NOMO-1 treated with DMSO at 0.1 percent for 48 hours (cell line): ENCODE measurements around the gene LIMS2.

Source experiments
- DNase-seq: peaks from one replicate; lab custom pipeline; 2025; ENCODE audit not compliant: unreplicated experiment; lab: John Stamatoyannopoulos, UW

The LIMS2 gene

DNA sequence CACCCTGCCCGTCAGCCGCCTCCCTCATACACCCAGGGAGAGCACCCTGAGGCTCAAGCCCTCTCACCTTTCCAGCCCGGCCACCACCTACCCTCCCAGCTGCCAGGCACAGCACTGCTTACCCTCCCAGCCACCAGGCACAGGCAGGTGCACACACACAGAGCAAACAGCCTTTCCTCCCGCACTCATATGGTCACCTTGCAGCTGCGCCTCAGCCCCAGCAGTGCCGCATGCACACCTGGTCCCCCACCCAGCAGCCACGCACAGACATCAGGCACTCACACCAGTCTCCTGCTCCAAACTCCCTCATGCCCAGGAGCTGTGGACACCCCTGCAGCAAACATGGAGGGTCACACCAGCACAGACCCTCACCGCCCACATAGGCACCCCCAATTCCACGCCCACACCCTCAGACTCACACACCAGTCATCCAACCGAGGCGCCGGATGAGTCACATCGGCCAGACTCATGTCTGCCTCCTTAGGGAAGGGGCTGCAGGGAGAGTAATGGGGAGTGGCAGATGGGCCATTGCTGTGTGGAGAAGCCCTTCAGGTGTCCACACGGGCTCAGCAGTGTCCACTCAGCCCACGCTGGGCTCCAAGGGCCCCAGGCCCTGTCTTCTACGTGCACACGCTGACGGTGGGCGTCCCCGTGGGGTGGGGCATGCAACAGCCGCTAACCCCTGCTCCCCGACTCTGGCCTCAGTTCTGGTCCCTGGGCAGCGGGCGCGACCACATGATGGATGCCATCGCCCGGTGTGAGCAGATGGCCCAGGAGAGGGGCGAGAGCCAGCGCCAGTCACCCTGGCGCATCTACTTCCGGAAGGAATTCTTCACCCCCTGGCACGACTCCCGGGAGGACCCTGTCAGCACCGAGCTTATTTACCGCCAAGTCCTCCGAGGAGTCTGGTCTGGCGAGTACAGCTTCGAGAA lies 51.7 kb downstream of the LIMS2 start:
- DNase-seq, result no peak

DNA sequence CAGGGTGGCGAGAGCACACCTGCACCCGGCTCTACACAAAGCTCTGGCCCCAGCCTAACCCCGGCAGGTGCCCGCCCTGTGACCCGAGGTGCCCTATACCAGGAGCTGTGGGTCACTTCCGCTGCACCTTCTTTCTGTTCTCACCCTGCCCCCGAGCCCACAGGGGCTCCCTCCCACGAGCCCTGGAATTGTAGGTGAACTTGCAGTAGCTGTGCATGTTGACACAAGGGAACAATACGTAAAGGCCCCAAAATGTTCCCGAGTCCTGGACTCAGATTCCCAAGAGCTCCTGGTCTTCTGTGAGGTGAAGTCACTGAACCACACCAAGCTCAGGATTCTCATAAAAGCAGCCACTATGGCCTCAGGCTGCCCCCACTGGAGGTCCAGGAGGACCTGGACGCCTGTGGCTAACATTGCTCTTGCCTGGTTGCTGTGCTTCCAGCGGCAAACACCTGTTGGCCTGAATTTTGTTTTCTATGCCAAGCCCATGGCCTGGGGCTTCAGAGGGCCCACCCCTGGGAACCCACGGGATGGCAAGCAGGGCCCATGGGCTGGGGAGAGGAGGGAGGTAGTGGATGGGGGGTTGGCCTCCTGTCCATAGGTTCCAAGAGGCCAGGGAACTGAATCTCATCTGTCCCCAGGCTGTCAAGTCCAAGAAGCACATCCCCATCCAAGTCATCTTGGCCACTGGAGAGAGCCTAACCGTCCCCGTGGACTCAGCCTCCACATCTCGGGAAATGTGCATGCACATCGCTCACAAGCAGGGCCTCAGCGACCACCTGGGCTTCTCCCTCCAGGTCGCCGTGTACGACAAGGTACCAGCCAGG lies 52.6 kb downstream of the LIMS2 start:
- no peak for DNase-seq

DNA sequence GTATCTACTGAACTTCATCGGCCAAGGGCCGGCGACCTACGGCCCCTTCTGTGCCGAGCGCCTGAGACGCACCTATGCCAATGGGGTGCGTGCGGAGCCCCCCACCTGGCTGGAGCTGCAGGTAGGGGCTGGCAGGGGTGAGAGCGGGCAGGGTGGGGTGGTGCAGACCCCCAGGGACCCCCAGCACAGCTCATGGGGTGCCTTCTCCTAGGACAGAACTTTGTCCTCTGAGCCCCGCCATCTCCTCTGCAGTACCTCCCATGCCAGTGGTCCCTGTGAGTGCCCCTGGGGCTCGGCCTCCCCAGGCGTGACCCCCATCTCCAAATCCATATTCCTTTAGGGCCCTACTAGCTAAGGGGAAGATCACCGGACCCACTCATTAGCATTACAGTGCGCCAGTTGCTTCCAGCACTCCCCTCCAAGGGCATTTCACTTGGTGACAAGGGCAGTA lies 53.3 kb downstream of the LIMS2 start:
- DNase-seq, result no peak

DNA sequence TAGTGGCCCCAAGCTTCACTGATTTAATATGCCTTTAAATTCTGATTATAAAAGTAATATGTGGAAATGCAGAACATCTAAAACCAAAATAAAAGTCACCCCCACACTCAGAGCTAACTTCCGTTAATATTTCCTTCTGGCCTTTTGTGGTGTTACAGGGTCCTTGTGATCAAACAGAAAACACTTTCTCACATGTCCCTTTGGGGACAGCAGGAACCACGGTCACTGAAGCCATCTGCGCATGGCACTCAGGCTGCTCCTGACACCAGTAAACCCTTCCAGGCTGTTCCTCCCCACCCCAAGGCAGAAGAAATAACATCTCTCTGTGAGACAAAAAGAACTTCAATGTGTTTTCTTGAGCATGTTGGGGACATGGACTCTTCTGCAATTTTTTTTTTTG lies 54.5 kb downstream of the LIMS2 start:
- DNase-seq, result no peak

DNA sequence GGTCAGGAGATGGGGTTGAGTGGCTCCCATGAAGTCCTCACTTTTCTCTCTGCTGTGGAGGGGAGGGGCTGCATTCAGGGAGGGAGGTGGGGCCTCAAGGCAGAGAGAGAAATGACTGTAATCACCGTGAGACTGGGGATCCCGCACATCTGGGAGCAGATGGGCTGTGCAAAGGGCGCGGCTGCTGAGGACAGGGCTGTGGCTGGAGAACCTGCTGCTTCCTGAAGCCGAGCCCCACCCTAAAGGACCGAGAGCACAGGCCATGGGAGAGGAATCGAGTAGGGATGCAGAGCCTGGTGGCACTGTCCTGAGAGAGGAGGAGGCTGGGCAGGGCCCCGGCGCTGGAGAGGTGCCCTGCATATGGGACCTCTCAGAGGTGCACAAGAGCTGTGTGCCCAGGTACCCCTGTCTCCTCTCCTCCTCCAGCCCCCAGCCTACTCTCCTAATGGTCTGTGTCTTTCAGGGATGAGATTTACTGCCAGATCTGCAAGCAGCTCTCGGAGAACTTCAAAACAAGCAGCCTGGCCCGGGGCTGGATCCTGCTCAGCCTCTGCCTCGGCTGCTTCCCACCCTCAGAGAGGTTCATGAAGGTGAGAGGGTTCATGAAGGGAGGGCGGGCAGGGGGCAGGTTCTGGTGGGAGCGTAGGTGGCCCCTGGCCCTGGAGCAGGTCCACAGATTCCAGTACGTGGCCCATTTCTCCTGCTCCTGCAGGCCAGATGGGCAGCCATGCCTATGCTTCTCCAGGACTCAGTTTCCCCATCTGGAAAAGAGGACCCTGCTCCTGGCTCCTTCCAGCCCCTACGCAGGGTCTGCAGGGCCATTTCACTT lies 55.2 kb downstream of the LIMS2 start:
- DNase-seq, result no peak

DNA sequence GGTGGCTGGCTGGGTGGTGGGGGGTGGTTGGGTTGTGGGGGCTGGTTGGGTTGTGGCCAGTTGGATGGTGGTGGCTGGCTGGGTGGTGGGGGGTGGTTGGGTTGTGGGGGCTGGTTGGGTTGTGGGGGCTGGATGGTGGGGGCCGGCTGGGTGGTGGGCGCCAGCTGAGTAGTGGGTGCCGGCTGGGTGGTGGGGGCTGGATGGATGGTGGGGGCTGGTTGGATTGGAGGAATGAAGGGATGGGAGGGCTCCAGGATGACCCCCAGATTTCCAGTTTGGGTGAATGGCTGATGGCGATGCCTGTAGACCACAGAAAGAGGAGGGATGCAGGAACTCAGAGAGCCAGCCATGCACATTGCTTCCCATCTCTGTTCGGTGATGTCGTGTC lies 56.1 kb downstream of the LIMS2 start:
- DNase-seq, result no peak

DNA sequence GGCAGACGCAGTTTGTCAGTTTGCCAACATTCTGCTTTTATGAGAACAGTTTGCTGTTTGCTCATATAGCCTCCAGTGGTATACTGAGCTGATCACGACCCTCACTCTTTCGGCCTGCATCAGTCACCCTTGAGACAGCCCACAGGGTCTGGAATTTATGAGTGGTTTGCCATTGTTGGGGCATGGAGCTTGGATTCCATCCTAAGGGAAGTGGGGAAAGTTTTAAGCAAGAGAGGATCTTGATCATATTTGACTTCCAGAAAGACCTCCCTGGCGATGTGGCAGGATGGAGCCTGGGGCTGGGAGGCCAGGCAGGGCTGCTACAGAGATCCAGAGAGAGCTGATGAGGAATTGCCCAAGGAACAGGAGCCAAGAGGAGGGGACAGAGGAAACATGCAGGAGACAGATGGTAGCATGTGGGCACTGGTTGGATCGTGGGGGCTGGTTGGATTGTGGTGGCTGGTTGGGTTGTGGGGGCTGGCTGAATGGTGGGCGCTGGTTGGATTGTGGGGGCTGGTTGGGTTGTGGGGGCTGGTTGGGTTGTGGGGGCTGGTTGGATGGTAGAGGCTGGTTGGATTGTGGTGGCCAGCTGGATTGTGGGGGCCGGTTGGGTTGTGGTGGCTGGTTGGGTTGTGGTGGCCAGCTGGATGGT lies 56.7 kb downstream of the LIMS2 start:
- DNase-seq, result no peak

DNA sequence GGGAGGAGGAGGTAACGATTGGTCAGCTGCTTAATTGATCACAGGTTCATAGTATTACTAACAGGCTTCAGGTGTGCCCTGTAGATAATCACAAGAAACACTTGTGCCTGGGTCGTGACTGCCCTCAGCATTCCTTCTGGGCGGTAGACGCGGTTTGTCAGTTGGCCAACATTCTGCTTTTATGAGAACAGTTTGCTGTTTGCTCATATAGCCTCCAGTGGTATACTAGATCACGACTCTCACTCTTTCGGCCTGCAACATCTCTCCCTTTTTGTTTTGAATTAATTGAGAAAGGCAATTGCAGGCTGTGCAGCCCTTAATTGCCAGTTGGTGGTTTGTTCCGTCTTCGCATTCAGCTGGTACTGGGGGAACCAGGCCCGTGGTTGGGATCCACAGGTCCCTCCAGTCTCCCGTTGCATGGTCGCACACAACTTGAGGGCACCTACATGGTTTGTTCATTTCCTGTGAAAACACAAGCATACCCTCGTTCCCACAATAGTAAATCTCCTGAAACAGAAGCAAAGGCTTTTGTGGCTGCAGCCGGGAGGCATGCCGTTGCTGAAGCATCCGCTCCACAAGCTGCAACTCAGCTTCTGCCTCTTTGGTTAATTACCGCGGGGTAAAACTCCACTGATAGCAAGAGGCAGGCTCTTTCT lies 59.7 kb downstream of the LIMS2 start:
- no peak for DNase-seq

DNA sequence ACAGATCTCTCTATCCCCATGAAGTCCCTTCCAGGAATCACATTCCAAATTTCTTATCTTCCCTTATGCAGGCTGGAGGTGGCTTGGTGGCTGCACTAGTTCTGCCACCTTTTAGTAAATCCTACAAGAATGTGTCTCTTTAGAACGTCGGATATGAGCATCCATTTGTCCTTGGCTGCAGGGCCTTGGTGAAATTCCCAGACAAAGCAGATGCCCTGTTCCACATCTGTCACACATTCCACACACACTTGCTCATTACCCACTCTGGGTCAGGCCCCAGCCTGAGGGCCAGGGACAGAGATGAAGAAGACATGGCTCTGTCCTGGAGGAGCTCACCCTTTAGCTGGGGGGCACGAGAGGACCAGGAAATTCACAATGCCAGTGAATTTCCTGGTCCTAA lies 60.6 kb downstream of the LIMS2 start:
- no peak for DNase-seq

DNA sequence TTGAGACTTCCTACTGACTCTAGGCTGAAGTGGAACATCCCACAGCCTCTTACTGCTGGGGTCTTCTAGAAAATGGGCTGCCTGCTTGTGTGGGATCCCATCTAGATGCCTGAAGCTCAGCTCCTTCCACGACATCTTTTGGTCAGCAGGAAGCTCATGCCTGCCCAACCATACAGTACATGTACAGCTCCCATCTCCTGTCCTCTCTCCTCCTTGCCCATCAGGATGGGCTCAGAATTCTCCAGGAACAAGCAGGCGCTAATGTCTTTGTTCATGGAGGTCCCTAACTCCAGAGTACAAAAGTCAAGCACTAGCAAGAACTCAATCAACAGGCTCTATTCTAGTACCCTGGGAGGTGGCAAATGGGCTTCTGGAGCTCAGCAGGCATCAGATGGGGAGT lies 61.1 kb downstream of the LIMS2 start:
- DNase-seq, result no peak

DNA sequence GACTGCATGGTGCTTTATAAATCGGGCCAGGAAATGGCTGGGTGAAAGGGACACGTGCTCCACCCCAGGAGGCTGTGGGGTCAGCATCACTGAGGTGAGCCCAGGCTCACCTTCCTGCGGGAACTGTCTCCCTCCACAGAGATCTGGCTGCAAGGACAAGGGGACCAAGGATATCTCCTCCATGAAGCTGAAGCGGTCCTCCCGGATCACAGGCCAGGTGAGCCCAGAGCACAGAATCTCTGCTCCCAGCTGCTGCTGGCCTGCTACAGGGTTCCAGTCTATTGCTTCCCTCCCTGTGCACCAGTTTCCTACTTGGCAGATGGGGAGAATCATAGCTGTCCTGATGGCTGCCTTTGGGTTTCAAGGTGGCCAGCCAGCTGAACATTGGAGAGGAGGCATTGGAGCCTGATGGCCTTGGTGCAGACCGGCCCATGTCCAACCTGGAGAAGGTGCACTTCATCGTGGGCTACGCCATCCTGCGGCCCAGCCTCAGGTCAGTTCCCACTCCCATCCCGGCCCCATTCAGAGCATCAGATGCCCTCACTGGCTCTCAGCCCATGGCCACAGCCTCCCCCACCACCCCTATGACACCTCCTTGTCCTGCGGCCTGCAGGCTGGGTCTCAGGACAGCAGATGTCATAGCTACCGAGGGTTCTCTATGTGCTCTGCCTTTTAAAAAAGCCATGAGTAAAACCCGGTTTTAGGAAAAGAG lies 63.1 kb downstream of the LIMS2 start:
- DNase-seq, result no peak

DNA sequence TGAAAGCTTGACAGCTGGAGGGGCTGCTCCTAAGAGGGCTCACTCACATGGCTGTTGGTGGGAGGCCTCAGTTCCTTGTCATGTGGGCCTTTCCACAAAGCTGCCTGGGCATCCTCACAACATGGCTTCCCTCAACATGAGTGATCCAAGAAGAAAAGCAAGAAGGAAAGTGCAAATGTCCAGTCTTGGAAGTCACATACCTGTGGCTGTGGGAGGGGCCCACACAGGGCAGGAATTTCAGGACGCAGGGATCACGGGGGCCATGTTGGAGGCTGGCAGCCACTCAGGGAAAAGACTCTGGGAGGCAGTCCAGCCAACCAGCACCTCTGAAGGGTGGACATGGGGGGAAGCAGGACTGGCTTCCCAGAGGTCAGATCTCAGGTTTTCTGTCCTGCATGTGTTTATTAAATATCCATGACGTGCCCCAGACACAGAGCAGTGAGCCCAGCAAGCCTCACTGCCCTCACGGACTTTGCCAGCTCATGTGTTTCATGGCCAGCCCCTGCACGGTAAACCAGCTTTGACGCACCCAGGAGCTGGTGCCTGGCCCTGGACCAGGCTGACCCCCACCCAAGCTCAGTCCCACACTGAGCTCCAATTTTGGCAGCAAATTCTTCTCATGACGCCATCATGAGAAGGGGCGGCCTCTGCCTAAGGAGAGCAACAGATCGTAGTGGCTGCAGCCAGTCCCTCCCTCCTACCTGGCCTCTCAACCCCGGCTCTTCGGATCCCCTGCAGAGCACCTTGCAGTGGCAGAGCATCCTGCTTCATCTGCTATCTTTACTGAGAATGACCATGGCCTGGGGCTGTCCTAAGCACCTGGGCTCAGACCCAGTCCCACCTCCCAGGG lies 64.0 kb downstream of the LIMS2 start:
- DNase-seq, result no peak

DNA sequence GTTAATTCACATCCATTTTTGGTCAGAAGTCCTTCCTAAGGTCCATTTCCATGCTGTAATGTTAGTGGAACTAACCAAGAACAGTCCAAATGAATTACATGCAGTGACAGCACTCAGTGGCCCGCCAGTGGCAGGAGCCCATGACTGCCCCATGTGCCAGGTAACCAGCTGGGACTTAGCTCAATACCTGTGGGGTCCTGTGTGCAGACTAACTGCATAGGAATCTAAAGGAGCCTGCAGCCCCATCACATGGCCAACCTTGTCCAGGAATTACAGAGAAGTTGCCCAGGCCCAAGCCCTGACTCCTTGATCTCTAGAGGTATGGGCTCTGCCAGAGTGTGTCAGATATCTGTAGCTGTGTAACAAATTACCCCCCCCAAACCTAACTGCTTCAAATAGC lies 64.8 kb downstream of the LIMS2 start:
- no peak for DNase-seq

DNA sequence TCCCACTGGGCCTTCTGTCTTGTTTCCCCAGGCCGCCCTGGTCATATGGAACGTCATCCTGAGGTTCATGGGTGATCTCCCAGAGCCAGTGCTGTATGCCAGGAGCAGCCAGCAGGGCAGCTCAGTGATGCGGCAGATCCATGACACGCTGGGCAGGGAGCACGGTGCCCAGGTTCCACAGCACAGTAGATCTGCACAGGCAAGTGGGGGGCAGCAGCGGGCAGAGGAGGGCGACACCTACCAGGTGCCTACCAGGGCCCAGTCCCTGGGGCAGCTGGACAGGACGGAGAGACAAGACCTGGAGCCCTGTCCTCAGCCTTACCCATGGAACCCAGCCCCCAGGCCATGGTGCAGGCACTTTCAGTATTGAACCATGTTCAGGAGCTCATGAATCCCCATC lies 65.5 kb downstream of the LIMS2 start:
- DNase-seq, result no peak

DNA sequence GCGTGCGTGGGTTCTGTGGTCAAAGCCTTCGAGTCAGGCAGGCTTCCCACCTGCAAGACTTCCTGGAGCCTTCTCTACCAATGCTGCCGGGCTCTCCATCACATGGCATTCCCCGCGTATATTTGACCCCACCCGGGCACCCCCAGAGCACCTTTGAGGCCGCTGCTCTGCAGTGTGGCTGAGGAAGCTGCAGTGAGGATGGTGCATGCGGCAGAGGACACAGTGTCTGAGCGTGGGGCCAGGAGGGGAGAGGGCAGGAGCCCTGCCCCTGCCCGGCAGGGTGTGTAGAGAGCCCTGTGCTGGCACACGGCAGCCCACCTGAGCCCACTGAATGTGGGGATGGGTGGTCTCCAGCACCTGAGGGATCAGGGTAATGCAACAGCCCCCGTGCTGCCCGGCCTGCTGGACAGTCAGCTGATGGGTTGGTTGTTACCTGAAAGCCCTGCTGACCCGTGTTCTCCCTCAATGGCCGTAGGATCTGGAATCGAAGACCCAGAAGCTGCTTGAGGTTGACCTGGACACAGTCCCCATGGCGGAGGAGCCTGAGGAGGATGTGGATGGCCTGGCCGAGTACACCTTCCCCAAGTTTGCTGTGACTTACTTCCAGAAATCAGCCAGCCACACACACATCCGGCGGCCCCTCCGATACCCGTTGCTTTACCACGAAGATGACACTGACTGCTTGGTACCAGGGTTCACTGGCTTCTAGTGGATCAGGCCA lies 66.1 kb downstream of the LIMS2 start:
- DNase-seq, result no peak

DNA sequence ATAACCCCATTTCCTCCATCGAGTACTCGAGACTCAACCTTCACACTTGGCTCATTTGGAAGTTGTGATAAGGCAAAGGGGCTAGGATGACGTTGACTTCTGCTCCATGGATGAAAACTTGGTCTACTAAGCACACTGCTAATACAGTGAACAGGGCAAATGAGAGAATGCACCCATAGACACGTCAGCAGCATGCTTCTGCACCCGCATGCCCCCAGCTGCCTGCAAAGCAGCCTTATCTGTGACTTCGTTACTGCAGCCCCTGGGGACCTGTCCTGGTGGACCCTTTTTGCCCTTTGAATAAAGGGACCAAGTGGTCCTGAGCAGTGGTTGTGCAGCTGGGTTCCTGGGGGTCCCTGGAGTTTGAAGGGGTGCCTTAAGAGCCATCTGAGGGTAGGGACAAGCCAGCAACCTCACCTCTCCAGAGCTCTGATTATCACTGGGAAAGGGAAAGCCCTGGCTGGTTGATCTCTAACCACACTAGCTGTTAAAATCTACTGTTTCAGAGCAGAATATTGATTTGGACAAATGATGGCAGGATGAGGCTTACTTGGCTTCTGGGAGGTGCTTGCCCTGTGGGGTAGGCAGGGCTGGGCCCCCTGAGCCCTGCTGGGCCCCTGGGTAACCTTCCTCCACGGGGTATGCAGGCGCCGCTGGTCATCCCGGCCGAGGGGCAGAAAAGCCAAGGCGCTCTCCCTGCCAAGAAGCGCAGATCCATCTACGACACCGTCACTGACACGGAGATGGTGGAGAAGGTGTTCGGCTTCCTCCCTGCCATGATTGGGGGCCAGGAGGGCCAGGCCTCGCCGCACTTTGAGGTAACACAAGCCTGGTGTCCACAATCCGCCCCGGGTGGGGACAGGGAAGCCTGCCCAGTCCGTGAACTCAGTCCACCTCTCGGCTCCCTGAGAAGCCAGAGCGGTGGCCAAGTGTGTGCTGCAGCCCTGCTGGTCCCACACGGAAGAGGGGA lies 67.0 kb downstream of the LIMS2 start:
- DNase-seq, result no peak

DNA sequence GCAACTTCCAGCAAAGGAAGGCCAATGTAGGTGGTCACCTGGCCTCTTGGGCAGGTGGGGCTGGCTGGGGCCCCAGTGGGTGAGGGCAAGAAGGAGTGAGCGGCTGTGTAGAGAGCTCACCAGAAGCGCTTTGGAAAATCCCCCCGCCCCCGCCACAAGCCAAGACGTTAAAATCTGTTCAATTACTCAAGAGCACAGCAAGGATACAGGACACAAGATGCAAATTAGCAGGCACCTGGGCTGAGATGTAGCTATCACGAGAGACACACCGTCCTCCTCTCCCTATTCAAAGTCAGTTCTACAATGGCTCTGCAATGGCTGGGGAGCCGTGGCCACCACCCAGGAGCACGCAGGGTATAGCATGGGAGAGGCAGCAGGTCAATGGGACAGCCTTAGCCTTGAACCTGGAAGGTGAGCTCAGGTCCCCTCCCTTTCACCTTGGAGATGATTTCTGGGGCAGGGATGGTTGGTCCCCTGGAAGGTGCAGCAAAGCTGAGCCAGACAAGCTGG lies 67.9 kb downstream of the LIMS2 start:
- no peak for DNase-seq
